ENCODE measurements around the gene BMI1.

Gene BMI1

DNA sequence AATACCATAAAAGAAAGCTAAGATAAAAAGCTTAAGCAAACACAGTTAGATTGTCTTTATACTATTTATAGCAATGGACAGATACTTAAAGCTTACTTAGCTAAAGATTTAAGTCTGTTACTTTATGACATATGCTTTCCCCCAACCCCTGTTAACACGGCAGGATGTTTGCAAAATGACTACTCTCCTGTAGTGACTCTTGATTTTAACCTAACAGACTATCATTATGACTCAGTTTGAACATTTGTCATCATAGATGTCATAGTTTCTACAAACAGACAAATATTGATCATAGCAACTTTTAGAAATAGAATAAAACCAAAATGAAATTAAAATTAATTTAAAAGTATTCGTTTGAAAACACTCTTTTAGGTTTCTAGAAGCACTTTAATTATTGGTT, 12.5 kb upstream of the BMI1 start (continued):
- TF ChIP-seq, protein P1, sequence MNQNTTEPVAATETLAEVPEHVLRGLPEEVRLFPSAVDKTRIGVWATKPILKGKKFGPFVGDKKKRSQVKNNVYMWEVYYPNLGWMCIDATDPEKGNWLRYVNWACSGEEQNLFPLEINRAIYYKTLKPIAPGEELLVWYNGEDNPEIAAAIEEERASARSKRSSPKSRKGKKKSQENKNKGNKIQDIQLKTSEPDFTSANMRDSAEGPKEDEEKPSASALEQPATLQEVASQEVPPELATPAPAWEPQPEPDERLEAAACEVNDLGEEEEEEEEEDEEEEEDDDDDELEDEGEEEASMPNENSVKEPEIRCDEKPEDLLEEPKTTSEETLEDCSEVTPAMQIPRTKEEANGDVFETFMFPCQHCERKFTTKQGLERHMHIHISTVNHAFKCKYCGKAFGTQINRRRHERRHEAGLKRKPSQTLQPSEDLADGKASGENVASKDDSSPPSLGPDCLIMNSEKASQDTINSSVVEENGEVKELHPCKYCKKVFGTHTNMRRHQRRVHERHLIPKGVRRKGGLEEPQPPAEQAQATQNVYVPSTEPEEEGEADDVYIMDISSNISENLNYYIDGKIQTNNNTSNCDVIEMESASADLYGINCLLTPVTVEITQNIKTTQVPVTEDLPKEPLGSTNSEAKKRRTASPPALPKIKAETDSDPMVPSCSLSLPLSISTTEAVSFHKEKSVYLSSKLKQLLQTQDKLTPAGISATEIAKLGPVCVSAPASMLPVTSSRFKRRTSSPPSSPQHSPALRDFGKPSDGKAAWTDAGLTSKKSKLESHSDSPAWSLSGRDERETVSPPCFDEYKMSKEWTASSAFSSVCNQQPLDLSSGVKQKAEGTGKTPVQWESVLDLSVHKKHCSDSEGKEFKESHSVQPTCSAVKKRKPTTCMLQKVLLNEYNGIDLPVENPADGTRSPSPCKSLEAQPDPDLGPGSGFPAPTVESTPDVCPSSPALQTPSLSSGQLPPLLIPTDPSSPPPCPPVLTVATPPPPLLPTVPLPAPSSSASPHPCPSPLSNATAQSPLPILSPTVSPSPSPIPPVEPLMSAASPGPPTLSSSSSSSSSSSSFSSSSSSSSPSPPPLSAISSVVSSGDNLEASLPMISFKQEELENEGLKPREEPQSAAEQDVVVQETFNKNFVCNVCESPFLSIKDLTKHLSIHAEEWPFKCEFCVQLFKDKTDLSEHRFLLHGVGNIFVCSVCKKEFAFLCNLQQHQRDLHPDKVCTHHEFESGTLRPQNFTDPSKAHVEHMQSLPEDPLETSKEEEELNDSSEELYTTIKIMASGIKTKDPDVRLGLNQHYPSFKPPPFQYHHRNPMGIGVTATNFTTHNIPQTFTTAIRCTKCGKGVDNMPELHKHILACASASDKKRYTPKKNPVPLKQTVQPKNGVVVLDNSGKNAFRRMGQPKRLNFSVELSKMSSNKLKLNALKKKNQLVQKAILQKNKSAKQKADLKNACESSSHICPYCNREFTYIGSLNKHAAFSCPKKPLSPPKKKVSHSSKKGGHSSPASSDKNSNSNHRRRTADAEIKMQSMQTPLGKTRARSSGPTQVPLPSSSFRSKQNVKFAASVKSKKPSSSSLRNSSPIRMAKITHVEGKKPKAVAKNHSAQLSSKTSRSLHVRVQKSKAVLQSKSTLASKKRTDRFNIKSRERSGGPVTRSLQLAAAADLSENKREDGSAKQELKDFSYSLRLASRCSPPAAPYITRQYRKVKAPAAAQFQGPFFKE (tag by site-specific recombination; IDR thresholded peaks at IDR 0.05; ENCODE audit: borderline replicate concordance) = no peak
- no peak for TF ChIP-seq ZNF133 (tag by site-specific recombination; IDR thresholded peaks at IDR 0.05)
- no peak for TF ChIP-seq YY1 (tag by site-specific recombination; IDR thresholded peaks at IDR 0.05)
- TF ChIP-seq, protein P2, sequence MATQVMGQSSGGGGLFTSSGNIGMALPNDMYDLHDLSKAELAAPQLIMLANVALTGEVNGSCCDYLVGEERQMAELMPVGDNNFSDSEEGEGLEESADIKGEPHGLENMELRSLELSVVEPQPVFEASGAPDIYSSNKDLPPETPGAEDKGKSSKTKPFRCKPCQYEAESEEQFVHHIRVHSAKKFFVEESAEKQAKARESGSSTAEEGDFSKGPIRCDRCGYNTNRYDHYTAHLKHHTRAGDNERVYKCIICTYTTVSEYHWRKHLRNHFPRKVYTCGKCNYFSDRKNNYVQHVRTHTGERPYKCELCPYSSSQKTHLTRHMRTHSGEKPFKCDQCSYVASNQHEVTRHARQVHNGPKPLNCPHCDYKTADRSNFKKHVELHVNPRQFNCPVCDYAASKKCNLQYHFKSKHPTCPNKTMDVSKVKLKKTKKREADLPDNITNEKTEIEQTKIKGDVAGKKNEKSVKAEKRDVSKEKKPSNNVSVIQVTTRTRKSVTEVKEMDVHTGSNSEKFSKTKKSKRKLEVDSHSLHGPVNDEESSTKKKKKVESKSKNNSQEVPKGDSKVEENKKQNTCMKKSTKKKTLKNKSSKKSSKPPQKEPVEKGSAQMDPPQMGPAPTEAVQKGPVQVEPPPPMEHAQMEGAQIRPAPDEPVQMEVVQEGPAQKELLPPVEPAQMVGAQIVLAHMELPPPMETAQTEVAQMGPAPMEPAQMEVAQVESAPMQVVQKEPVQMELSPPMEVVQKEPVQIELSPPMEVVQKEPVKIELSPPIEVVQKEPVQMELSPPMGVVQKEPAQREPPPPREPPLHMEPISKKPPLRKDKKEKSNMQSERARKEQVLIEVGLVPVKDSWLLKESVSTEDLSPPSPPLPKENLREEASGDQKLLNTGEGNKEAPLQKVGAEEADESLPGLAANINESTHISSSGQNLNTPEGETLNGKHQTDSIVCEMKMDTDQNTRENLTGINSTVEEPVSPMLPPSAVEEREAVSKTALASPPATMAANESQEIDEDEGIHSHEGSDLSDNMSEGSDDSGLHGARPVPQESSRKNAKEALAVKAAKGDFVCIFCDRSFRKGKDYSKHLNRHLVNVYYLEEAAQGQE (tag by site-specific recombination; IDR thresholded peaks at IDR 0.05) = no peak
- TF ChIP-seq ZFHX2 (tag by site-specific recombination; conservative IDR thresholded peaks at IDR 0.05) = no peak
- TF ChIP-seq ZEB2 (tag by site-specific recombination; IDR thresholded peaks at IDR 0.05) = peak; percentile 26; the same call in 1 of the 2 replicates
- no peak for TF ChIP-seq ZNF530 (tag by site-specific recombination; IDR thresholded peaks at IDR 0.05; ENCODE audit: low read depth)
- TF ChIP-seq, protein P3, sequence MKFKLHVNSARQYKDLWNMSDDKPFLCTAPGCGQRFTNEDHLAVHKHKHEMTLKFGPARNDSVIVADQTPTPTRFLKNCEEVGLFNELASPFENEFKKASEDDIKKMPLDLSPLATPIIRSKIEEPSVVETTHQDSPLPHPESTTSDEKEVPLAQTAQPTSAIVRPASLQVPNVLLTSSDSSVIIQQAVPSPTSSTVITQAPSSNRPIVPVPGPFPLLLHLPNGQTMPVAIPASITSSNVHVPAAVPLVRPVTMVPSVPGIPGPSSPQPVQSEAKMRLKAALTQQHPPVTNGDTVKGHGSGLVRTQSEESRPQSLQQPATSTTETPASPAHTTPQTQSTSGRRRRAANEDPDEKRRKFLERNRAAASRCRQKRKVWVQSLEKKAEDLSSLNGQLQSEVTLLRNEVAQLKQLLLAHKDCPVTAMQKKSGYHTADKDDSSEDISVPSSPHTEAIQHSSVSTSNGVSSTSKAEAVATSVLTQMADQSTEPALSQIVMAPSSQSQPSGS (tag by site-specific recombination; IDR thresholded peaks at IDR 0.05; ENCODE audit: low read depth) = no peak
- no peak for TF ChIP-seq ZNF555 (tag by site-specific recombination; conservative IDR thresholded peaks at IDR 0.05)
- no peak for TF ChIP-seq REPIN1 (tag by site-specific recombination; IDR thresholded peaks at IDR 0.05; ENCODE audit: low read depth)
- TF ChIP-seq ZFP3 (tag by site-specific recombination; IDR thresholded peaks at IDR 0.05; ENCODE audit: low read depth) = no peak
- 0 out of 2 replicates have a peak, but pooled peaks have one; percentile 8 for TF ChIP-seq OSR2 (tag by site-specific recombination; IDR thresholded peaks at IDR 0.05)
- no peak for TF ChIP-seq HOXC10 (CRISPR knock-in tag; IDR thresholded peaks at IDR 0.05)
- no peak for TF ChIP-seq ZNF560 (tag by site-specific recombination; IDR thresholded peaks at IDR 0.05; ENCODE audit: borderline replicate concordance)
- TF ChIP-seq ZNF174 (tag by site-specific recombination; IDR thresholded peaks at IDR 0.05) = no peak
- TF ChIP-seq ZNF792 (tag by site-specific recombination; IDR thresholded peaks at IDR 0.05) = no peak
- TF ChIP-seq, protein P4, sequence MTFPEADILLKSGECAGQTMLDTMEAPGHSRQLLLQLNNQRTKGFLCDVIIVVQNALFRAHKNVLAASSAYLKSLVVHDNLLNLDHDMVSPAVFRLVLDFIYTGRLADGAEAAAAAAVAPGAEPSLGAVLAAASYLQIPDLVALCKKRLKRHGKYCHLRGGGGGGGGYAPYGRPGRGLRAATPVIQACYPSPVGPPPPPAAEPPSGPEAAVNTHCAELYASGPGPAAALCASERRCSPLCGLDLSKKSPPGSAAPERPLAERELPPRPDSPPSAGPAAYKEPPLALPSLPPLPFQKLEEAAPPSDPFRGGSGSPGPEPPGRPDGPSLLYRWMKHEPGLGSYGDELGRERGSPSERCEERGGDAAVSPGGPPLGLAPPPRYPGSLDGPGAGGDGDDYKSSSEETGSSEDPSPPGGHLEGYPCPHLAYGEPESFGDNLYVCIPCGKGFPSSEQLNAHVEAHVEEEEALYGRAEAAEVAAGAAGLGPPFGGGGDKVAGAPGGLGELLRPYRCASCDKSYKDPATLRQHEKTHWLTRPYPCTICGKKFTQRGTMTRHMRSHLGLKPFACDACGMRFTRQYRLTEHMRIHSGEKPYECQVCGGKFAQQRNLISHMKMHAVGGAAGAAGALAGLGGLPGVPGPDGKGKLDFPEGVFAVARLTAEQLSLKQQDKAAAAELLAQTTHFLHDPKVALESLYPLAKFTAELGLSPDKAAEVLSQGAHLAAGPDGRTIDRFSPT (tag by site-specific recombination; IDR thresholded peaks at IDR 0.05) = no peak
- no peak for TF ChIP-seq ZFP37 (tag by site-specific recombination; IDR thresholded peaks at IDR 0.05)
- no peak for TF ChIP-seq ZNF473 (tag by site-specific recombination; IDR thresholded peaks at IDR 0.05)
- TF ChIP-seq ZNF24 (tag by site-specific recombination; IDR thresholded peaks at IDR 0.05) = no peak
- TF ChIP-seq, protein P5, sequence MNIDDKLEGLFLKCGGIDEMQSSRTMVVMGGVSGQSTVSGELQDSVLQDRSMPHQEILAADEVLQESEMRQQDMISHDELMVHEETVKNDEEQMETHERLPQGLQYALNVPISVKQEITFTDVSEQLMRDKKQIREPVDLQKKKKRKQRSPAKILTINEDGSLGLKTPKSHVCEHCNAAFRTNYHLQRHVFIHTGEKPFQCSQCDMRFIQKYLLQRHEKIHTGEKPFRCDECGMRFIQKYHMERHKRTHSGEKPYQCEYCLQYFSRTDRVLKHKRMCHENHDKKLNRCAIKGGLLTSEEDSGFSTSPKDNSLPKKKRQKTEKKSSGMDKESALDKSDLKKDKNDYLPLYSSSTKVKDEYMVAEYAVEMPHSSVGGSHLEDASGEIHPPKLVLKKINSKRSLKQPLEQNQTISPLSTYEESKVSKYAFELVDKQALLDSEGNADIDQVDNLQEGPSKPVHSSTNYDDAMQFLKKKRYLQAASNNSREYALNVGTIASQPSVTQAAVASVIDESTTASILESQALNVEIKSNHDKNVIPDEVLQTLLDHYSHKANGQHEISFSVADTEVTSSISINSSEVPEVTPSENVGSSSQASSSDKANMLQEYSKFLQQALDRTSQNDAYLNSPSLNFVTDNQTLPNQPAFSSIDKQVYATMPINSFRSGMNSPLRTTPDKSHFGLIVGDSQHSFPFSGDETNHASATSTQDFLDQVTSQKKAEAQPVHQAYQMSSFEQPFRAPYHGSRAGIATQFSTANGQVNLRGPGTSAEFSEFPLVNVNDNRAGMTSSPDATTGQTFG (tag by site-specific recombination; IDR thresholded peaks at IDR 0.05; ENCODE audit: borderline replicate concordance) = no peak
- no peak for TF ChIP-seq ZNF76 (tag by site-specific recombination; IDR thresholded peaks at IDR 0.05; ENCODE audit: borderline replicate concordance, low read depth)
- peak; percentile 68 for TF ChIP-seq SP7 (tag by site-specific recombination; IDR thresholded peaks at IDR 0.05)
- TF ChIP-seq HOXA7 (CRISPR knock-in tag; IDR thresholded peaks at IDR 0.05; ENCODE audit: borderline replicate concordance) = no peak
- TF ChIP-seq KLF9 (tag by site-specific recombination; IDR thresholded peaks at IDR 0.05; ENCODE audit: low read depth) = no peak
- TF ChIP-seq ZNF624 (tag by site-specific recombination; IDR thresholded peaks at IDR 0.05) = no peak
